OCI-LY7 (cell line): ENCODE data around the gene EPB42. TPM values are rescaled to one million over a fixed set of nuclear protein-coding genes. Genes with fewer than 3 reads are reported as not detected.

Source experiments
- BruUV-seq: library from RNA; stranded (reverse); fragments of 400-500 nt; replicated peaks from 2 replicates; lab custom pipeline; 2021; lab: Mats Ljungman, UMichigan
- CTCF ChIA-PET: fragments of 300-600 bp; sonication (Branson Sonifier 250); formaldehyde crosslinking; loops from one replicate; lab custom pipeline; 2022; ENCODE audit warnings: antibody characterized with exemption; ENCODE audit not compliant: unreplicated experiment; lab: Charles Lee
- POLR2A ChIA-PET: fragments of 300-600 bp; sonication (Branson Sonifier 250); formaldehyde crosslinking; loops from one replicate; lab custom pipeline; 2022; ENCODE audit warnings: antibody characterized with exemption; lab: Charles Lee
- DNase-seq: peaks from one replicate; pipeline ENCODE4 v3.0.0-alpha.2; 2015; ENCODE audit warnings: low spot score
- H2AFZ ChIP-seq: fragments of 200-600 bp; sonication (generic), shearing (Covaris generic); 2 replicates; pipeline ENCODE4 v1.6.1; 2014; ENCODE audit warnings: mild to moderate bottlenecking, antibody characterized with exemption, low read length, moderate library complexity
- H3K27ac ChIP-seq: fragments of 200-600 bp; sonication (generic); 2 replicates; pipeline ENCODE4 v1.5.1; 2014; ENCODE audit warnings: mixed run types, low read depth, mild to moderate bottlenecking, moderate library complexity, low read length, inconsistent platforms; ENCODE audit not compliant: poor library complexity, severe bottlenecking
- H3K36me3 ChIP-seq: fragments of 200-600 bp; sonication (generic); 2 replicates; pipeline ENCODE4 v1.6.1; 2014; ENCODE audit warnings: mild to moderate bottlenecking, antibody characterized with exemption, low read length, moderate library complexity, mixed read lengths; ENCODE audit not compliant: insufficient read depth
- H3K4me1 ChIP-seq: fragments of 200-600 bp; sonication (generic); 2 replicates; pipeline ENCODE4 v1.5.1; 2014; ENCODE audit warnings: mild to moderate bottlenecking, low read length; ENCODE audit not compliant: insufficient read depth, poor library complexity, severe bottlenecking
- H3K4me2 ChIP-seq: fragments of 200-600 bp; sonication (generic); 2 replicates; pipeline ENCODE4 v1.6.1; 2014; ENCODE audit warnings: mild to moderate bottlenecking, low read length
- H3K4me3 ChIP-seq: fragments of 200-600 bp; sonication (generic); 2 replicates; pipeline ENCODE4 v1.5.1; 2014; ENCODE audit warnings: mild to moderate bottlenecking, low read depth, low read length; ENCODE audit not compliant: poor library complexity, severe bottlenecking
- H3K79me2 ChIP-seq: fragments of 200-600 bp; sonication (generic); 2 replicates; pipeline ENCODE4 v1.6.1; 2016; ENCODE audit warnings: low read depth, mild to moderate bottlenecking, low read length, moderate library complexity, mixed read lengths; ENCODE audit not compliant: insufficient read depth
- H3K9me2 ChIP-seq: fragments of 200-600 bp; sonication (generic); 2 replicates; pipeline ENCODE4 v1.6.1; 2016; ENCODE audit warnings: mild to moderate bottlenecking, low read length, mixed read lengths; ENCODE audit not compliant: insufficient read depth
- H3K9me3 ChIP-seq: fragments of 200-600 bp; sonication (generic); 2 replicates; pipeline ENCODE4 v1.6.1; 2014; ENCODE audit warnings: mild to moderate bottlenecking, mixed run types, low read length, mixed read lengths
- H4K20me1 ChIP-seq: fragments of 200-600 bp; sonication (generic); 2 replicates; pipeline ENCODE4 v1.6.1; 2014; ENCODE audit warnings: mild to moderate bottlenecking, antibody characterized with exemption, low read length, moderate library complexity, mixed read lengths; ENCODE audit not compliant: insufficient read depth
- CTCF ChIP-seq: fragments of 200-600 bp; sonication (generic); conservative IDR thresholded peaks from 2 replicates; pipeline ENCODE4 v1.5.1; 2014; ENCODE audit warnings: mild to moderate bottlenecking, antibody characterized with exemption, low read length, moderate library complexity, mixed read lengths
- EZH2phosphoT487 ChIP-seq: fragments of 200-600 bp; sonication (generic); IDR thresholded peaks from 2 replicates; pipeline ENCODE4 v1.6.1; 2018; ENCODE audit warnings: low read depth, borderline replicate concordance, mild to moderate bottlenecking, mixed run types, antibody characterized with exemption, low read length, moderate library complexity, mixed read lengths
- intact Hi-C: fragments of 100-400 bp; cut with micrococcal nuclease; formaldehyde crosslinking; loops from one replicate; pipeline ENCODE4 v1.10.0; 2022; ENCODE audit not compliant: unreplicated experiment
- total RNA-seq, 2 experiments: library from RNA; depleted of rRNA in 1 of 2; stranded (reverse); fragments of >200 nt in 1 of 2; shearing (Covaris generic) in 1 of 2; gene quantifications; 2 replicates each; pipeline ENCODE4 v1.2.3, GENCODE V29; 2014 to 2022

EPB42 gene
- total RNA-seq, 2 experiments from 2014 or later = not detected

GRCh38 chr15:43241100-43241499 lies 20.3 kb upstream of the EPB42 start:
- Histone ChIP-seq H3K9me2 (no peaks in the 10 kb centered on the region), H3K4me1 (no peaks in the 10 kb centered on the region), H3K27ac (no peak overlapping the region), H3K36me3 (no peaks in the 10 kb centered on the region), H4K20me1 (no peaks in the 10 kb centered on the region), H3K4me3 (no peak overlapping the region), H2AFZ (no peak overlapping the region), H3K4me2 (no peak overlapping the region), H3K9me3 (no peaks in the 10 kb centered on the region), H3K79me2 (no peaks in the 10 kb centered on the region)
- TF ChIP-seq EZH2phosphoT487 = no peak
- TF ChIP-seq CTCF = no peak
- BruUV-seq = no TSS peak
- ChIA-PET POLR2A (no interaction called here), CTCF (no interaction called here)
- intact Hi-C loops = no loop called here
- DNase-seq = no peak

GRCh38 chr15:43239732-43240491 lies 19.1 kb upstream of the EPB42 start:
- ChIA-PET POLR2A (interaction anchor here (0.6 to 0.9 kb wide), 2 partner anchors 11 to 14 kb away, joined by 3 to 5 read pairs; no protein-coding TSS in a partner anchor), CTCF (no interaction called here)
- Histone ChIP-seq H3K4me2 (no peak overlapping the region), H3K79me2 (no peaks in the 10 kb centered on the region), H2AFZ (no peak overlapping the region), H3K36me3 (no peaks in the 10 kb centered on the region), H4K20me1 (no peaks in the 10 kb centered on the region), H3K9me3 (no peaks in the 10 kb centered on the region), H3K27ac (no peak overlapping the region), H3K4me3 (no peak overlapping the region), H3K9me2 (no peaks in the 10 kb centered on the region), H3K4me1 (no peaks in the 10 kb centered on the region)
- no TSS peak for BruUV-seq
- intact Hi-C loops = no loop called here
- no peak for DNase-seq
- TF ChIP-seq EZH2phosphoT487 = no peak
- no peak for TF ChIP-seq CTCF

GRCh38 chr15:43238671-43239131 lies 17.9 kb upstream of the EPB42 start:
- Histone ChIP-seq H4K20me1 (no peaks in the 10 kb centered on the region), H3K9me3 (no peaks in the 10 kb centered on the region), H2AFZ (no peak overlapping the region), H3K4me1 (no peaks in the 10 kb centered on the region), H3K4me2 (no peak overlapping the region), H3K27ac (no peak overlapping the region), H3K36me3 (no peaks in the 10 kb centered on the region), H3K9me2 (no peaks in the 10 kb centered on the region), H3K79me2 (no peaks in the 10 kb centered on the region), H3K4me3 (no peak overlapping the region)
- no peak for TF ChIP-seq EZH2phosphoT487
- TF ChIP-seq CTCF = no peak
- DNase-seq = no peak
- CTCF ChIA-PET = no interaction called here
- POLR2A ChIA-PET = interaction anchor here (0.9 kb wide), 1 partner anchor 9 kb away, joined by 3 read pairs; no protein-coding TSS in a partner anchor
- no TSS peak for BruUV-seq
- intact Hi-C loops = no loop called here
